Upper lobe of right lung (tissue), 1 donor: Measurements from ENCODE around the gene AP1S1. TPM values are rescaled to one million over a fixed set of nuclear protein-coding genes. Genes with fewer than 3 reads are reported as not detected.

ENCODE experiments used
- ATAC-seq: fragments of 200-7000 bp; cut with Tn5 transposase; one replicate; pipeline ENCODE4 v1.9.1; 2020; ENCODE audit warnings: mild to moderate bottlenecking, moderate library complexity
- DNase-seq: peaks from one replicate; pipeline ENCODE4 v3.0.0-alpha.2; 2020
- H3K27ac ChIP-seq: fragments of 200-600 bp; one replicate; pipeline ENCODE4 v1.8.0; 2022
- H3K27me3 ChIP-seq: fragments of 200-600 bp; one replicate; pipeline ENCODE4 v1.8.0; 2022; ENCODE audit warnings: mild to moderate bottlenecking
- H3K36me3 ChIP-seq: fragments of 200-600 bp; one replicate; pipeline ENCODE4 v1.8.0; 2022
- H3K4me1 ChIP-seq: fragments of 200-600 bp; one replicate; pipeline ENCODE4 v1.8.0; 2022
- H3K4me3 ChIP-seq: fragments of 200-600 bp; one replicate; pipeline ENCODE4 v1.8.0; 2022; ENCODE audit warnings: mild to moderate bottlenecking
- H3K9me3 ChIP-seq: fragments of 200-600 bp; one replicate; pipeline ENCODE4 v1.8.0; 2022
- intact Hi-C: fragments of 100-400 bp; cut with DNase I; formaldehyde crosslinking; loops from one replicate; pipeline ENCODE4 v1.11.0; 2022
- microRNA-seq: library from miRNA; unstranded; fragments of <30 nt; microRNA quantifications from one replicate; pipeline ENCODE4 v1.2.0, GENCODE V29; 2020; ENCODE audit warnings: borderline microRNAs expressed
- total RNA-seq: library from RNA; stranded (reverse); fragmentation: NEBNext Ultra II Directional; extraction: Animal tissue kit (Norgen Biotek cat#: 25700); gene quantifications from one replicate; pipeline ENCODE4 v1.2.1, GENCODE V29; 2021
- TF ChIP-seq, protein P1 (sequence below): fragments of 200-600 bp; IDR thresholded peaks from one replicate; pipeline ENCODE4 v1.8.0; 2022; ENCODE audit warnings: antibody characterized with exemption
- donor health status: DM: no; HTN: yes; CAD: no; lungs with severe emphysema.

AP1S1 gene
- total RNA-seq, 1 donor from 2014 or later, result 24.0 TPM

DNA sequence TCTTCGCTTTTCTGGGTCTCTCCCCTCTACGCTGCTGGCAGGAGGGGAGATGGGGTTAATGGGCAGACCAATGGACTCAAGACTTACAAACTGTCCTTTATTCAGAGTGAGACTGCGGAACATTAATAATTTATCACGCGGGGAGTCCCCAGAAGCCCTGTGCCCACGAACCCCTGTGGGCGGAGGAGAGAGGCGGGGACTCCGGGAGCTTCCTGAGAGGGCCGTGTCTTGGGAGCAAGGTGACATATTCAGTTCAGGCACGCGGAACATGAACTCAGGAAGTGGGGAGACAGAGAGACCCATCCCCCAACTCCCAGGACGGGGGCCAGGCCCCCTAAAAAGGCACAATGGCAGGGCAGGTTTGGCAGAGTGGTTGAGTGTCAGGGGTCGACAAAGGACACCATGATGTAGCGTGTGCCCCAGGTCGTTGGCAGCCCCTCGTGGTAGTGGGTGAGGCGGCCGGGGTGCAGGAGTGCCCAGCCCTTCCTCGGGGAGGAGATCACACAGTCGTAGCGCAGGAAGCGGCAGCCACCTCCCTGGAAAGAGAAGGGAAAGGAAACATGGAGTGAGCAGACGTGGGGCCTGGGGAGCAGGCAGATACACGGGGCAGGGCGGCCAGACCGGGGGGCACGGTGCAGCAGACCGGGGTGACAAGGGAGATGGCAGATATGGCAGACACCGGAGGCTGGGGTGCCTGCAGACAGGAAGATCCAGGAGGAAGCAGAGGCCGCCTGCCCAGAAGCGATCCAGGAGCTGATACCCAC lies 51.8 kb downstream of the AP1S1 start:
- no peak overlapping the region for H3K27ac ChIP-seq
- H3K36me3 ChIP-seq, result peaks cover 36% of the 10 kb centered on the region
- peaks cover 23% of the 10 kb centered on the region for H3K27me3 ChIP-seq
- ATAC-seq (no peak), DNase-seq (no peak)
- TF ChIP-seq, protein P1, sequence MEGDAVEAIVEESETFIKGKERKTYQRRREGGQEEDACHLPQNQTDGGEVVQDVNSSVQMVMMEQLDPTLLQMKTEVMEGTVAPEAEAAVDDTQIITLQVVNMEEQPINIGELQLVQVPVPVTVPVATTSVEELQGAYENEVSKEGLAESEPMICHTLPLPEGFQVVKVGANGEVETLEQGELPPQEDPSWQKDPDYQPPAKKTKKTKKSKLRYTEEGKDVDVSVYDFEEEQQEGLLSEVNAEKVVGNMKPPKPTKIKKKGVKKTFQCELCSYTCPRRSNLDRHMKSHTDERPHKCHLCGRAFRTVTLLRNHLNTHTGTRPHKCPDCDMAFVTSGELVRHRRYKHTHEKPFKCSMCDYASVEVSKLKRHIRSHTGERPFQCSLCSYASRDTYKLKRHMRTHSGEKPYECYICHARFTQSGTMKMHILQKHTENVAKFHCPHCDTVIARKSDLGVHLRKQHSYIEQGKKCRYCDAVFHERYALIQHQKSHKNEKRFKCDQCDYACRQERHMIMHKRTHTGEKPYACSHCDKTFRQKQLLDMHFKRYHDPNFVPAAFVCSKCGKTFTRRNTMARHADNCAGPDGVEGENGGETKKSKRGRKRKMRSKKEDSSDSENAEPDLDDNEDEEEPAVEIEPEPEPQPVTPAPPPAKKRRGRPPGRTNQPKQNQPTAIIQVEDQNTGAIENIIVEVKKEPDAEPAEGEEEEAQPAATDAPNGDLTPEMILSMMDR, result no peak
- no peak overlapping the region for H3K4me3 ChIP-seq
- peaks cover 6% of the 10 kb centered on the region for H3K4me1 ChIP-seq
- H3K9me3 ChIP-seq, result no peaks in the 10 kb centered on the region
- intact Hi-C loops, result no loop called here

DNA sequence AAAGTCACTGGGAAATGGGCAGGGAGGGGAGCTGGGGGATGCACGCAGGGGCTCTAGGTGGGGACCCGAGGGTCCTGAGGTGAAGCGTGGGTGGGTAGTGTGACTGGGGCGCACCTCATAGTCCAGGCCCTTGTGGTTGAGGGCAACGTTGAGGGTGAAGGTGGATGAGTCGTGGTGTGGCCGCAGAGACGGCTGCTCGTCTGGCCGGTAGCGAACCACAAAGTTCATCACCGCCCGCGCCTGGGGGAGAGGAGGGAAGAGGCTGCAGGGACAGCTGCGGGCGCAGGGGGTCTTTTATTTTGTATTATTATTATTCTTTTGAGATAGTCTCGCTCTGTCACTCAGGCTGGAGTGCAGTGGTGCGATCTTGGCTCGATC lies 52.4 kb downstream of the AP1S1 start:
- no peaks in the 10 kb centered on the region for H3K9me3 ChIP-seq
- H3K27ac ChIP-seq, result no peak overlapping the region
- H3K4me1 ChIP-seq, result peaks cover 6% of the 10 kb centered on the region
- DNase-seq (no peak), ATAC-seq (no peak)
- H3K4me3 ChIP-seq, result no peak overlapping the region
- peaks cover 42% of the 10 kb centered on the region for H3K36me3 ChIP-seq
- H3K27me3 ChIP-seq, result peaks cover 18% of the 10 kb centered on the region
- intact Hi-C loops, result no loop called here
- TF ChIP-seq, protein P1, result no peak

DNA sequence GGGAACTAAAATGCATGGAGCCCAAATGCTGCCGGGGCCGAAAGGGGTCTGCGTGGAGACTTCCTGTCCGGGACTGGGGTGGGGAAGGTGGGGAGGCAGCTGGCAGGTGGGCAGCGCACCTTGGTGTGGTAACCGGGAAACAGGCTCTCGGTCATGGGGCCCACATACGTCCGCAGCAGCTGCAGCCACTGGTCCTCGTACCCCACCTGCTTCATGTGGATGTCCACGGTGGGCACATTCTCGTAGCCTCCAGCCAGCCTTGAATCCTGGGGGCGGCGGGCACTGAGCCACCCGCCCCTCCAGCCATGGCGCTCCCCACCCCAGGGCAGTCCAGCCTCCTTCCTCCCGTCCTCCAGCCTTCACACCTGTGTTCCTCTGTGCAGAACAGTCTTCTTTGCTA lies 53.2 kb downstream of the AP1S1 start:
- DNase-seq (no peak), ATAC-seq (no peak)
- H3K36me3 ChIP-seq, result peaks cover 47% of the 10 kb centered on the region

DNA sequence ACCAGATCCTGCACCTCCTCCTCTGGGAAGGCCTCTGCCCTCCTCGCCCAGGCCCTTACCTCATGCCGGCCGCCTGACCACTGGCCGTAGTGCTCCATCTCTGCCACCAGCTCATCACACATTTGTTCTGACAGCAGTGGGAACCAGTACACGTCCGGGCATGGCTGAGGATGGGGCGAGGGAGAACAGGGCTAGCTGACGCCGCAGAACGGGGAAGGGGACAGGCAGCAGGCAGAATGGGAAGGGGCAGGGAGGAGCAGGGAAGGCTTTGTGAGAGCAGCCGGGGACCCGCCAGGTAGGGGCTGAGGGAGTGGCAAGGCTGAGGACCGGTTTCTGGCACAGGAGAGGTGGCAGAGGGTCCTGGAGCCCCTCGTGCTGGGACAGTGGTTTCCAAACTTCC lies 54.5 kb downstream of the AP1S1 start:
- no peak overlapping the region for H3K4me3 ChIP-seq
- intact Hi-C loops, result no loop called here
- no peaks in the 10 kb centered on the region for H3K4me1 ChIP-seq
- H3K27me3 ChIP-seq, result no peaks in the 10 kb centered on the region
- TF ChIP-seq, protein P1, result no peak
- H3K27ac ChIP-seq, result no peak overlapping the region
- H3K36me3 ChIP-seq, result peaks cover 58% of the 10 kb centered on the region
- DNase-seq, result no peak
- H3K9me3 ChIP-seq, result no peaks in the 10 kb centered on the region
- ATAC-seq, result no peak

More for the DNA sequence above, 53.2 kb downstream of the AP1S1 start:
- TF ChIP-seq, protein P1, result no peak
- no peak overlapping the region for H3K4me3 ChIP-seq
- no peak overlapping the region for H3K27ac ChIP-seq
- H3K27me3 ChIP-seq, result peaks cover 10% of the 10 kb centered on the region
- H3K4me1 ChIP-seq, result no peaks in the 10 kb centered on the region
- H3K9me3 ChIP-seq, result no peaks in the 10 kb centered on the region
- intact Hi-C loops, result no loop called here

DNA sequence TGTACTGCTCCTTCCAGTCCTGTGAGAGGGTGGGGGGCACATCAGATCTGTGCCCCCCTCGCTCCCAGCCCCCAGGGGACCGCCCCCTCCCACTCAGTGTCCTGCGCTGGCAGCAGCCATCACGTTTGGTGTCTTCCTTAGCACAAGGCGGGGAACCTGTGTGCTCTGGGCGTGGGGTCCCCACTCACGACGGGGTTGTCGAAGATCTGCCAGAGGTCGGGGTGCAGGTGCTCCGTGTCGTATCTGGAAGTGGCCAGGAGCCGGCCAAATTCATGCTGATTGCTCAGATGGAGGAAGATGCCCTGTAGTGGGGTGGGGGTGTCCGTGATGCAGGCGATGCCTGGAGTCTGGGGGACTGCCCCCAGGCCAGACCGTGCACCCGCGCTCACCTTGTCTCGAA lies 55.9 kb downstream of the AP1S1 start:
- Histone ChIP-seq H3K27ac (no peak overlapping the region), H3K4me1 (no peaks in the 10 kb centered on the region), H3K4me3 (no peak overlapping the region), H3K27me3 (no peaks in the 10 kb centered on the region), H3K9me3 (no peaks in the 10 kb centered on the region), H3K36me3 (peaks cover 71% of the 10 kb centered on the region)
- TF ChIP-seq, protein P1, result no peak
- ATAC-seq, result no peak
- intact Hi-C loops, result no loop called here
- DNase-seq, result no peak

Small RNA genes within 50 kb of the gene (microRNA-seq; reads per million reads assigned to microRNA genes)
- gene MIR4653, result not detected

Other genes starting within 250 kb of the AP1S1 start
- 2.7 TPM for gene MUC3A, start 204.9 kb upstream of the AP1S1 start, total RNA-seq
- gene MUC12, start 184.9 kb upstream of the AP1S1 start, total RNA-seq, result not detected
- gene MUC17, start 134.4 kb upstream of the AP1S1 start, total RNA-seq, result not detected
- 60.9 TPM for gene TRIM56, start 69.0 kb upstream of the AP1S1 start, total RNA-seq
- 13.7 TPM for gene SERPINE1, start 27.4 kb upstream of the AP1S1 start, total RNA-seq
- gene VGF, start 11.1 kb downstream of the AP1S1 start, total RNA-seq, result not detected
- gene NAT16, start 25.8 kb downstream of the AP1S1 start, total RNA-seq, result not detected
- gene MOGAT3, start 46.6 kb downstream of the AP1S1 start, total RNA-seq, result not detected
- gene PLOD3, start 63.1 kb downstream of the AP1S1 start, total RNA-seq, result 82.1 TPM
- gene ZNHIT1, start 63.7 kb downstream of the AP1S1 start, total RNA-seq, result 51.9 TPM
- 17.7 TPM for gene CLDN15, start 83.3 kb downstream of the AP1S1 start, total RNA-seq
- gene FIS1, start 90.6 kb downstream of the AP1S1 start, total RNA-seq, result 147 TPM
- 16.2 TPM for gene IFT22, start 167.3 kb downstream of the AP1S1 start, total RNA-seq
- gene COL26A1, start 208.4 kb downstream of the AP1S1 start, total RNA-seq, result 0.58 TPM